ENCODE measurements around the gene FNBP1L.

FNBP1L gene

DNA sequence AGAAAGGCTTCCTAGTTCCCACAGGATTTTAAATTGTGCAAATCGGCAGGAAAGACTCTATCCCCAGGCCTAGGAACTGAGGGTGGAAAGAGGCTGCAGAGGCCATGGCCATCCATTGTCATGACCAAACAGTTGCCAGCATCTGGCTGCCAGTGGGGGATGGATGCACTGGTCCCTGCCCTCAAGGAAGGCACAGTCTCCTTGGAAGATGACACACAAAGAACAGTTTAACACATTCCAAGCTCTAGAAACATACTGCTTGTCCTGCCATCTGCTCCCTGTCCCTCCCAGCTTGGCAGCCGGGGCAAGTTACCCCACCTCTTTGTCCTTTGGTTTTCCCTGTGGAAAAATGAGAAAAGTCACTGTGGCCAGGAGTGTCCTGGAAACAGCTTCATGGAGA lies 150.5 kb downstream of the FNBP1L start:
- no peaks in the 10 kb centered on the region for H3K36me3 ChIP-seq (replicated peaks; ENCODE audit: insufficient read depth, low read length)
- H3F3A ChIP-seq (ENCODE audit: insufficient read depth, low read length): no peaks in the 10 kb centered on the region
- no peak overlapping the region for H3K4me3 ChIP-seq (ENCODE audit: low read length)
- DNase-seq: no peak
- no peaks in the 10 kb centered on the region for H3K79me2 ChIP-seq (ENCODE audit: low read length)
- H3K9me3 ChIP-seq (replicated peaks; ENCODE audit: insufficient read depth, low read length): no peaks in the 10 kb centered on the region
- no peaks in the 10 kb centered on the region for H3K27me3 ChIP-seq (replicated peaks; ENCODE audit: insufficient read depth, low read length)
- H2AFZ ChIP-seq (ENCODE audit: low read length): no peak overlapping the region
- H3K4me1 ChIP-seq (ENCODE audit: low read length): no peaks in the 10 kb centered on the region
- TF ChIP-seq EZH2 (optimal IDR thresholded peaks at IDR 0.05; ENCODE audit: low read depth, low read length) (no peak), EZH2phosphoT487 (IDR thresholded peaks at IDR 0.05; ENCODE audit: low read length) (no peak)
- TF ChIP-seq, protein P1, sequence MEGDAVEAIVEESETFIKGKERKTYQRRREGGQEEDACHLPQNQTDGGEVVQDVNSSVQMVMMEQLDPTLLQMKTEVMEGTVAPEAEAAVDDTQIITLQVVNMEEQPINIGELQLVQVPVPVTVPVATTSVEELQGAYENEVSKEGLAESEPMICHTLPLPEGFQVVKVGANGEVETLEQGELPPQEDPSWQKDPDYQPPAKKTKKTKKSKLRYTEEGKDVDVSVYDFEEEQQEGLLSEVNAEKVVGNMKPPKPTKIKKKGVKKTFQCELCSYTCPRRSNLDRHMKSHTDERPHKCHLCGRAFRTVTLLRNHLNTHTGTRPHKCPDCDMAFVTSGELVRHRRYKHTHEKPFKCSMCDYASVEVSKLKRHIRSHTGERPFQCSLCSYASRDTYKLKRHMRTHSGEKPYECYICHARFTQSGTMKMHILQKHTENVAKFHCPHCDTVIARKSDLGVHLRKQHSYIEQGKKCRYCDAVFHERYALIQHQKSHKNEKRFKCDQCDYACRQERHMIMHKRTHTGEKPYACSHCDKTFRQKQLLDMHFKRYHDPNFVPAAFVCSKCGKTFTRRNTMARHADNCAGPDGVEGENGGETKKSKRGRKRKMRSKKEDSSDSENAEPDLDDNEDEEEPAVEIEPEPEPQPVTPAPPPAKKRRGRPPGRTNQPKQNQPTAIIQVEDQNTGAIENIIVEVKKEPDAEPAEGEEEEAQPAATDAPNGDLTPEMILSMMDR (IDR thresholded peaks at IDR 0.05; ENCODE audit: low read length): no peak
- H4K20me1 ChIP-seq (ENCODE audit: insufficient read depth, low read length): no peaks in the 10 kb centered on the region
- H3K9me2 ChIP-seq (replicated peaks; ENCODE audit: insufficient read depth, low read length): no peaks in the 10 kb centered on the region
- no peak overlapping the region for H3K9ac ChIP-seq (ENCODE audit: low read length)
- H3K4me2 ChIP-seq (ENCODE audit: low read depth, low read length): no peak overlapping the region
- no peak overlapping the region for H3K27ac ChIP-seq (ENCODE audit: low read length)

DNA sequence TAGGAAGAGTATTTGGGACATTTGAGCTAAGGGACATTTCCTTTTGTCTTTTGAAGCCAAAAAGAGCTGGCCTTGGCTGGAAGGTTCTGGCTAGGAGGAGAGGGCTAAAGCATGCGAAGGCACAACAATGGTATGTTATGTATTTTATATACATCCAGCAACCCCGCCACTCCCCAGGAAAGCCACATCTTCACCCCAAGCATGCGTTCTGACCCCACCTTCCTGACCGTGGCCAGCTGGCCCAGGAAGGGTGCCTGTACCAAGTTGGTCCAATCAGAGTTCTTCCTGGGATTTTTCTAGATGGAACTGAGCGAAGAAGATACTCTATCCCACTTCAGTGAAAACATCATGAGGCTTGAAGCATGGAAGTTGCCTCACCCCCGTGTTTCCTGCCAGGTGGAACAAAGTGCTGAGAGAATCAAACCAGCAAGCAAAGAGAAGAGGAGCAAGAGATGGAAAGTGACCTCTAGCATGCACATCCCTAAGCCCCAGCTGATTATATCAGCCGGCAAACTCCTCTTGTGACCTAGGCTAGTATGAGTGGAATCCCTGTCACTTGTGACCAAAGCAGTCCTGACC lies 151.0 kb downstream of the FNBP1L start:
- Histone ChIP-seq H3K4me3 (ENCODE audit: low read length) (no peak overlapping the region), H3K9me3 (replicated peaks; ENCODE audit: insufficient read depth, low read length) (no peaks in the 10 kb centered on the region), H3F3A (ENCODE audit: insufficient read depth, low read length) (no peaks in the 10 kb centered on the region), H3K9me2 (replicated peaks; ENCODE audit: insufficient read depth, low read length) (no peaks in the 10 kb centered on the region), H3K79me2 (ENCODE audit: low read length) (no peaks in the 10 kb centered on the region), H3K4me1 (ENCODE audit: low read length) (no peaks in the 10 kb centered on the region), H4K20me1 (ENCODE audit: insufficient read depth, low read length) (no peaks in the 10 kb centered on the region), H3K4me2 (ENCODE audit: low read depth, low read length) (no peak overlapping the region), H3K9ac (ENCODE audit: low read length) (no peak overlapping the region), H3K27ac (ENCODE audit: low read length) (no peak overlapping the region), H2AFZ (ENCODE audit: low read length) (no peak overlapping the region), H3K36me3 (replicated peaks; ENCODE audit: insufficient read depth, low read length) (no peaks in the 10 kb centered on the region), H3K27me3 (replicated peaks; ENCODE audit: insufficient read depth, low read length) (no peaks in the 10 kb centered on the region)
- TF ChIP-seq EZH2 (optimal IDR thresholded peaks at IDR 0.05; ENCODE audit: low read depth, low read length): no peak
- DNase-seq: no peak

DNA sequence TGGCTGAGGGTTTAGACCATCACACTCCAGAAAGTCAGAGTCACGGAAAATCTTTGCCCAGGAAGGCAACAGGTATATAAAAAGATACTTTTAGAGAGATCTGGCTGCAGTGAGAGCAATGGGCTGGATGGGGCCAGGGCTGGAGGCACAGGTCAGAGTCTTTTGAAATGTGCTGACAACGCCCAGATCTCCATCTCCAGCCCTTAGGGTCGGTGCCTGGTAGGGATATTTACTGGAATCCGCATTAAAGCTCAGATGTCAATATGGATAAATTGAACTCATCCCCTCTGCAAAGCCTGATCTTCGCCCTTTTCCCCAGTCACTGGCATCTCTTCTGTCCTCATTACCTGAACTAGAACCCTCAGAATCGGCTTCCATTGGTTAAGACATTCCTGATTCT lies 151.6 kb downstream of the FNBP1L start:
- Histone ChIP-seq H3K27ac (ENCODE audit: low read length) (no peak overlapping the region), H3F3A (ENCODE audit: insufficient read depth, low read length) (no peaks in the 10 kb centered on the region), H3K9me3 (replicated peaks; ENCODE audit: insufficient read depth, low read length) (no peaks in the 10 kb centered on the region), H3K79me2 (ENCODE audit: low read length) (no peaks in the 10 kb centered on the region), H2AFZ (ENCODE audit: low read length) (no peak overlapping the region), H3K27me3 (replicated peaks; ENCODE audit: insufficient read depth, low read length) (no peaks in the 10 kb centered on the region), H3K4me3 (ENCODE audit: low read length) (no peak overlapping the region), H3K9me2 (replicated peaks; ENCODE audit: insufficient read depth, low read length) (no peaks in the 10 kb centered on the region), H3K9ac (ENCODE audit: low read length) (no peak overlapping the region), H3K36me3 (replicated peaks; ENCODE audit: insufficient read depth, low read length) (no peaks in the 10 kb centered on the region), H3K4me2 (ENCODE audit: low read depth, low read length) (no peak overlapping the region), H3K4me1 (ENCODE audit: low read length) (no peaks in the 10 kb centered on the region), H4K20me1 (ENCODE audit: insufficient read depth, low read length) (no peaks in the 10 kb centered on the region)
- DNase-seq: no peak
- TF ChIP-seq, protein P1 (IDR thresholded peaks at IDR 0.05; ENCODE audit: low read length): no peak
- TF ChIP-seq EZH2 (optimal IDR thresholded peaks at IDR 0.05; ENCODE audit: low read depth, low read length) (no peak), EZH2phosphoT487 (IDR thresholded peaks at IDR 0.05; ENCODE audit: low read length) (no peak)

DNA sequence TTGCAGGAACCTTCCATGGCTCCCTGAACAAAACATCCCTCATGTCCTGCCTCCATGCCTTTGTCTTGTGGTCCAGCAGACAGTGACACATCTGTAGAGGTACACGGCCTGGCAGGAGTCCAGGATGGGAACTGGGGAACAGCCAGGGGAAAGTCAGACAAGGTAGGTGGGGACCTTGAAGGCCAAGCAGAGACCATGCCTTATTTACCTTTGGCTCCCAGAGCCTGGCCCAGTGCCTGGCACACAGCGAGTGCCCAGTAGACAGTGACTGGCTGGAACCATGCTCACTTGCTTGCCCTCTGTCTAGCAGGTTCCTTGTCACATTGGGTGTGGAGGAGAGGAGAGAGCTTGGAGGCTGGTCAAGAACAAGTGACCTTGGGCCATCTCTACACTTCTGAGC lies 152.7 kb downstream of the FNBP1L start:
- Histone ChIP-seq H4K20me1 (ENCODE audit: insufficient read depth, low read length) (no peaks in the 10 kb centered on the region), H3K27ac (ENCODE audit: low read length) (no peak overlapping the region), H2AFZ (ENCODE audit: low read length) (no peak overlapping the region), H3K9ac (ENCODE audit: low read length) (no peak overlapping the region), H3K4me3 (ENCODE audit: low read length) (no peak overlapping the region), H3K36me3 (replicated peaks; ENCODE audit: insufficient read depth, low read length) (no peaks in the 10 kb centered on the region), H3K79me2 (ENCODE audit: low read length) (no peaks in the 10 kb centered on the region), H3K4me1 (ENCODE audit: low read length) (no peaks in the 10 kb centered on the region), H3K9me2 (replicated peaks; ENCODE audit: insufficient read depth, low read length) (no peaks in the 10 kb centered on the region), H3F3A (ENCODE audit: insufficient read depth, low read length) (no peaks in the 10 kb centered on the region), H3K27me3 (replicated peaks; ENCODE audit: insufficient read depth, low read length) (no peaks in the 10 kb centered on the region), H3K9me3 (replicated peaks; ENCODE audit: insufficient read depth, low read length) (no peaks in the 10 kb centered on the region), H3K4me2 (ENCODE audit: low read depth, low read length) (no peak overlapping the region)
- TF ChIP-seq, protein P1 (IDR thresholded peaks at IDR 0.05; ENCODE audit: low read length): no peak
- TF ChIP-seq EZH2phosphoT487 (IDR thresholded peaks at IDR 0.05; ENCODE audit: low read length) (no peak), EZH2 (optimal IDR thresholded peaks at IDR 0.05; ENCODE audit: low read depth, low read length) (no peak)
- no peak for DNase-seq

Measured in MM.1S (cell line).